Fibroblast of lung (primary cell): ENCODE data around the gene JAK1. TPM values are rescaled to one million over a fixed set of nuclear protein-coding genes. Genes with fewer than 3 reads are reported as not detected.

Experiments used
- DNase-seq, 2 donors: peaks; one replicate each; pipeline versions ENCODE4 v3.0.0 to v3.0.0-alpha.2; 2010; ENCODE audit warnings: low read depth in 2 of 2
- H2AFZ ChIP-seq: 2 replicates; pipeline ENCODE4 v1.5.1; 2012; ENCODE audit warnings: low read length, control low read depth, inconsistent platforms
- H3K27ac ChIP-seq: 2 replicates; pipeline ENCODE4 v1.5.1; 2011; ENCODE audit warnings: low read length, control low read depth; ENCODE audit not compliant: insufficient read depth
- H3K27me3 ChIP-seq: 2 replicates; pipeline ENCODE4 v1.5.1; 2011; ENCODE audit warnings: mild to moderate bottlenecking, low read length; ENCODE audit not compliant: control insufficient read depth, insufficient read depth
- H3K36me3 ChIP-seq: 2 replicates; pipeline ENCODE4 v1.5.1; 2011; ENCODE audit warnings: low read length; ENCODE audit not compliant: control insufficient read depth, insufficient read depth
- H3K4me1 ChIP-seq: 2 replicates; pipeline ENCODE4 v1.5.1; 2011; ENCODE audit warnings: low read length; ENCODE audit not compliant: control insufficient read depth, insufficient read depth; ENCODE audit errors: extremely low read depth
- H3K4me2 ChIP-seq: 2 replicates; pipeline ENCODE4 v1.5.1; 2011; ENCODE audit warnings: low read length, control low read depth; ENCODE audit not compliant: insufficient read depth; ENCODE audit errors: extremely low read depth
- H3K4me3 ChIP-seq, 4 experiments: fragments of 200-600 bp in 1 of 4; sonication (generic) in 1 of 4; replicated peaks in 1 of 4; 2 replicates each; pipeline ENCODE4 v1.5.1; 2011 to 2016; ENCODE audit warnings: low read length in 4 of 4, low read depth in 3 of 4, mild to moderate bottlenecking in 3 of 4, control low read depth in 2 of 4, inconsistent platforms in 1 of 4, mixed read lengths in 1 of 4; ENCODE audit not compliant: insufficient read depth in 1 of 4; ENCODE audit errors: control extremely low read depth in 1 of 4
- H3K79me2 ChIP-seq: 2 replicates; pipeline ENCODE4 v1.5.1; 2012; ENCODE audit warnings: mild to moderate bottlenecking, low read length, inconsistent platforms; ENCODE audit not compliant: control insufficient read depth, insufficient read depth
- H3K9ac ChIP-seq: 2 replicates; pipeline ENCODE4 v1.5.1; 2011; ENCODE audit warnings: mild to moderate bottlenecking, low read length, control low read depth; ENCODE audit not compliant: insufficient read depth
- H3K9me3 ChIP-seq: 2 replicates; pipeline ENCODE4 v1.5.1; 2012; ENCODE audit warnings: low read depth, low read length; ENCODE audit not compliant: control insufficient read depth, insufficient read depth
- H4K20me1 ChIP-seq: 2 replicates; pipeline ENCODE4 v1.5.1; 2011; ENCODE audit warnings: low read length; ENCODE audit not compliant: control insufficient read depth, insufficient read depth; ENCODE audit errors: extremely low read depth
- CTCF ChIP-seq, 2 donors: IDR thresholded peaks in 1 of 2; conservative IDR thresholded peaks in 1 of 2; 1 replicate in 1 of 2; 2 replicates in 1 of 2; pipeline ENCODE4 v1.5.1; 2011 to 2012; ENCODE audit warnings: low read length in 2 of 2, control low read depth in 1 of 2, inconsistent platforms in 1 of 2, low read depth in 1 of 2, mild to moderate bottlenecking in 1 of 2
- EZH2 ChIP-seq: IDR thresholded peaks from 2 replicates; pipeline ENCODE4 v1.5.1; 2012; ENCODE audit warnings: low read length, control low read depth, mild to moderate bottlenecking; ENCODE audit errors: missing control alignments
- polyA plus RNA-seq, 2 donors: library from polyadenylated mRNA; depleted of rRNA in 1 of 2; stranded (reverse) in 1 of 2; unstranded in 1 of 2; fragments of >200 nt; gene quantifications; 2 replicates each; pipeline ENCODE4 v1.2.1, GENCODE V29; 2011 to 2012; ENCODE audit warnings: missing spikeins in 1 of 2
- total RNA-seq: library from RNA; depleted of rRNA; stranded (reverse); fragments of >200 nt; gene quantifications from 2 replicates; pipeline ENCODE4 v1.2.1, GENCODE V29; 2014

Gene JAK1
- total and polyA plus RNA-seq, 2 donors (not counting 1 experiment from before 2014, with no cell fraction given) = 144 to 152 TPM

DNA sequence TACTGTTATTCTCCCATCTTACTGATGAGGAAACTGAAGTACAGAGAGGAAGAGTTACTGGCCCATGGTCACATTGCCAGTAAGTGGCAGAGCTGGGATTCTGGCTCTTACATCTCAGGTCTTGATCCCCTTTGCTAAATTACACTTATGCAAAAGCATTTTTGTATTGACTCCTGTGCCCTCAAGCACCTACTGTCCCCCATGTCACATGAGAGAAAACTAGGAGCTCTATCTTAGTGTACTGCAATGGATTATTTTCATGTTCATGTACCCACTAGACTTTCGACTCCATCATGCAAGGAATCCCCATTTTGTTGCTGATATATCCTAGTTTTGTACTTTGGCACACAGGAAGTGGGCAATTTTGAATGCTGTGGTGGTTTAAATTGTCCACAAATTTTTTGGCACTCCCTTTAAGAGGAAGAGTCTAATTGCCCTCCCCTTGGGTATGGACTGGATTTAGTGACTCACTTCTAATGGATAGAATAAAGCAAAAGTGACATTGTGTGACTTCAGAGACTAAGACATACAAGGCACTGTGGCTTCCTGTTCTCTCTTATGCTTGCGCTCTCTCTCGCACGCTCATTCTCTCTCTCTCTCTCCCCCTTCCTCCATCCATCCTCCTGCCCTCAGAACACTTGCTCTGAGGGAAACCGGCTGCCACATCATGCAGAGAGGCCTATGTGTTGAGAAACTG is 43.5 kb upstream of the JAK1 start:
- no peaks in the 10 kb centered on the region for H3K79me2 ChIP-seq
- no peaks in the 10 kb centered on the region for H3K9me3 ChIP-seq
- H3K27ac ChIP-seq = no peak overlapping the region
- H3K9ac ChIP-seq = no peak overlapping the region
- H3K27me3 ChIP-seq = no peaks in the 10 kb centered on the region
- H3K4me1 ChIP-seq = no peaks in the 10 kb centered on the region
- no peak for DNase-seq
- TF ChIP-seq EZH2 (no peak), CTCF (conservative IDR thresholded peaks at IDR 0.05 in 1 of 2, IDR thresholded peaks at IDR 0.05 in 1 of 2; ENCODE audit: low read depth in 1 of 2, low read length in 2 of 2) (no peak)
- no peak overlapping the region for H3K4me2 ChIP-seq
- H2AFZ ChIP-seq = no peak overlapping the region
- H4K20me1 ChIP-seq = no peaks in the 10 kb centered on the region
- H3K4me3 ChIP-seq = no peak overlapping the region
- no peaks in the 10 kb centered on the region for H3K36me3 ChIP-seq

- Histone ChIP-seq H3K79me2 (no peaks in the 10 kb centered on the region), H3K9me3 (no peaks in the 10 kb centered on the region), H3K4me1 (no peaks in the 10 kb centered on the region), H3K4me2 (no peak overlapping the region), H3K27me3 (no peaks in the 10 kb centered on the region), H3K4me3 (no peak overlapping the region), H3K36me3 (no peaks in the 10 kb centered on the region), H3K9ac (no peak overlapping the region), H4K20me1 (no peaks in the 10 kb centered on the region), H3K27ac (no peak overlapping the region), H2AFZ (no peak overlapping the region)
- DNase-seq = no peak
- no peak for TF ChIP-seq CTCF (conservative IDR thresholded peaks at IDR 0.05 in 1 of 2, IDR thresholded peaks at IDR 0.05 in 1 of 2; ENCODE audit: low read depth in 1 of 2, low read length in 2 of 2)
Measured at GRCh38 chr1:65009176-65009575, 42.8 kb upstream of the JAK1 start.

GRCh38 chr1:65006806-65007205 is 40.5 kb upstream of the JAK1 start:
- no peaks in the 10 kb centered on the region for H3K36me3 ChIP-seq
- no peaks in the 10 kb centered on the region for H3K27me3 ChIP-seq
- no peak overlapping the region for H2AFZ ChIP-seq
- H3K4me2 ChIP-seq = no peak overlapping the region
- H3K9ac ChIP-seq = no peak overlapping the region
- no peak overlapping the region for H3K4me3 ChIP-seq
- no peaks in the 10 kb centered on the region for H4K20me1 ChIP-seq
- peaks cover 4% of the 10 kb centered on the region for H3K4me1 ChIP-seq
- DNase-seq = no peak
- TF ChIP-seq CTCF (conservative IDR thresholded peaks at IDR 0.05 in 1 of 2, IDR thresholded peaks at IDR 0.05 in 1 of 2; ENCODE audit: low read depth in 1 of 2, low read length in 2 of 2) (no peak), EZH2 (no peak)
- H3K79me2 ChIP-seq = no peaks in the 10 kb centered on the region
- no peak overlapping the region for H3K27ac ChIP-seq
- H3K9me3 ChIP-seq = no peaks in the 10 kb centered on the region
